KG1 (cell line): ENCODE results near the gene C20orf204.

Experiments used
- DNase-seq: peaks from one replicate; lab custom pipeline; 2025; lab: John Stamatoyannopoulos, UW

Gene C20orf204

DNA sequence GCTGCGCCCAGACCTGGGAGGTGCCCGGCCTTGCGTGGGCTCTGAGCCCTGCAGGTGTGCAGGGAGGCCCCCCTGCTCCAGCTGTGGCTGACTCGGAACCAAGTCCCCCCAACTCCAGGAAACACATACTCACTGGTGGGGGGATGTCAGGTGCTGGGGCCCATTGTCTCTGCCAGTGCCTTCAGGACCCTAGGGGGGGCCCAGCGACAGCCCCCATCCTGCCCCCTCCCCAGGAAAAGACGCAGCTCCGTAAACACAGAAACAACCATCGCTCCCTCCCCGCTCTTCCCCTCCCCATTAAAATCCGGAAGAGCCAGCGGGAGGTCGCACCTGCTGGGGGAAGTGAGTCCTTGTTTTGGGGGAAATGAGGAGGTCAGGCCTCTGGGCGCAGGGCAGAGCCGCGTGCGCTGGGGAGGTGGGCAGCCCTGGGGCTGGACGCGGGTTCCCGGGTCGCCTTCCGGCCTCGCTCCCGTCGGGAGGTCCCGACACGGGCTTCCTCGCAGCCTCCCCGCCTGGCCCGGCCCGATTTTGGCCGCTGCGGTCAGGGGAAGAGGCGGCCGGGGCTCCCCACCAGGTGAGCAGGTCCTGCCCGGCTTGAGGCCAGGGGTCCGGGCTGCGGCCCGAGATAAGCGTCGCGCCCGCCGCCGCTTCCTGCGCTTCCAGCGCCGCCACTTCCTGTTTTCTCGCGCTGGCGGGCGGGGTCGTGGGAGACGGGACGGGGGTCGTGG lies 6.2 kb downstream of the C20orf204 start:
- DNase-seq = no peak

DNA sequence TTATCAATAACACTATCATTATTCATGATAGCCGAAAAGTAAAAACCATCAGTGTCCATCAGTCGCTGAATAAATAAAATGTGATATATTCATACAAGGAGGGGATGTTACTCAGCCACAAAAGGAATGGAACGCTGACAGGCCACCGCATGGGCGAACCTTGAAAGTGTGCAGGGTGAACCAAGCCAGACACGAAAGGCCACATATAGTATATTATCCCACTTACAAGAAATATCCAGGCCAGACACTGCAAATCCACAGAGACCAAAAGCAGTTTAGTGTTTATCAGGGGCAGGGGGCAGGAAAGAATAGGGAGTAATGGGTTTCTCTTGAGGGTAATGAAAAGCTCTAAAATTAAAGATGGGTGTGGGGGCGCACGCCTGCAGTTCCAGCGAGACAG lies 7.8 kb downstream of the C20orf204 start:
- no peak for DNase-seq

DNA sequence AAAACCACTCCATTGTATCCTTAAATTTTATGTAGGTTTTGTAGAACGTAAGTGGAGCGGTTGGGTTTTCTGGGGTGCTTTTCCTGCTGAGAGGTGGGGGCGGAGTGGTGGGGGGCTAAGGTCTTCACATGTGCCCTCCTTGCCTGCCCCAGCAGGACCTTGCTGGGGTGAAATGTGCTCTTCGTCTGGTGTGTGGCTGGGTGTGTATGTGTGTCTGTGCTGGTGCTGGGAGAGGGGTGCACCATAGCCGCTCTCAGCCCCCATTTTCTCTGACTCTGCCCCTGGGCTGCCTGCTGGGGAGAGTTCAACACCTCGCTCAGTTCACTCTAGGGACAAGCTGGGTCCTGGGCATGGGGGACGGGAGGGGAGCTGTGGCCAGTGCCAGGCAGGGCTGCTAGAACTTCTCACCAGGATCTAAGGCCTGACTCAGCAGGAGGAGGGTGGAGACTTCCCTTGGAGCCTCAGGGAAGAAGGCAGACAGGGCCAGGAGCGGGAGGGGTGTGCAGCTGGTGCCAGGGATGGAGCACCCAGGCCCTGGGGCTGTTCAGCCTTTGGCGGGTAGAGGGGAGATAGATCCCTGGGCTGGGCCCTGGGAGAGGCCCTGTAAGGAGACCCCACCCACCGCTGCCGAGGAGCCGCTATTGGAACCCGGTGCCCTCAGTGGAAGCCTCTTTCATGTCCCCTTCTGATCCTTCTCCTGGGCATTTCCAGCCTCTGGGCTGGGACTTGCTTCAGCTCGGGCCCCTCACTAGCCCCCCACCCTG lies 8.7 kb downstream of the C20orf204 start:
- DNase-seq = no peak

DNA sequence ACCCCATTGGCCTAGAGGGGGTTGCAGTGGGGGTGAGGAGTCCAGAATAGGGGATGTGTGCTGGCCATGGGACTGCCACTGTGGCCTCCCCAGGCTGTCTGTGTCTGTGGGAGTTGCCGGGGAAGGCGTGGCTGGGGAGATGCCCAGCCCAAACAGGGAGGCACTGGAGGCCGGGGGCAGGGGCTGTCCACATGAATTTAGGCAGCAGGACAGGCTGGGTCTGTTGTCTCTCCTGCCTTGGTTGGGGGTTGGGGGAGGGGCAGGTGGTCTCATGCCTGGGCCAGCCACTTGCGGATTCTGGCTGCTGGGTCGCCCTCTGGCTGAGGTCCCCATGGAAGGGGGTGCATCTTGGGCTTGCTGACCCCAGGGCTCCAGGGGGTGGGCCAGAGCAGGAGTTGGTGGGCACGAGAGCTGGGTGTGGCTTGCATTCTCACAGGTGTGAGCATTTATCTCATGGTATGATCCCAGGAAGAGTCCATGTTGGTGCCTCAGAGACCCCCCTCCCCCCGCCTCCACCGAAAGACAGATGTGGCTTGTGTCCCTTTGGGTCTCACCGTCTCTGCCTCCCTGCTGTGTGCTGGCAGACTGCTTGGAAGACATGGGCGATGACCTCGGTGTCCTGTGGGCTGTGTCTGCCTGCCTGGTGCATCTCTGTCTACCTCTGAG lies 9.5 kb downstream of the C20orf204 start:
- DNase-seq = no peak

DNA sequence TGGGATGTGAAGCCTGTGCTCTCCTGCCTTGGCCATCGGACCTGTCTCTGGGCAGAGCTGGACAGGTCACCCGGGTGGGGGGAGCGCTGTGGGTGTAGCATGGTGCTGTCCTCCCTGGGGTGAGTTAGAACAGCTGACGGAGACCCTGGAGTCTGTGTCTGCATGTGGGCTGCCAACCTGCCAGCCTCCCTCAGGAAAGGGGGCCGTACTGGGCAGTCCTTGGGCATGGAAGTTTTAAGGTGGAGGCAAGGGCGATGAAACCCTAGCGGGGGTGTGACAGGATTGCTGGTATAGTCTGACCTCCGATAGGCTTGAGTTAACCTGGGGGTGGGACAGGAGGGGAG lies 11.0 kb downstream of the C20orf204 start:
- DNase-seq = no peak

DNA sequence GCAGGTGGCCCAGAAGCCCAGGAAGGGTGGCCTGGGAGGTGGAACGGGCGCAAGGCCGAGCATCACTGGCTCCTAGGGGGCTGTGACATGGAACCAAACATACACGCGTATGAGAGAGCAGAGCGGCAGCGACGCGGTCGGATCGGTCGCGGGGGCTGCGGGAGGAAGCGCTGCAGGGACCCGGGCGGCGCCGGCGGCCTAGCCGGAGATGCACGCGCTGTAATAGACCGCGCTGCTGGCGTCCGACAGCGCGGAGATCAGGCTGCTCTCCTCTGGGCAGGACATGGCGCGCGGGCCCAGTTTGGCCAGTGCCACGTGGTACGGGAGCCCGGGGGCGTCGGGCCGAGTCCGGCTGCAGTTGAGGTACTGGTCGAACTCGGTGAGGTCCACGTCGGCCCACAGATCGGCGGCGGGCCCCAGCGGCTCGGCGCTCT lies 12.0 kb downstream of the C20orf204 start:
- DNase-seq = no peak

DNA sequence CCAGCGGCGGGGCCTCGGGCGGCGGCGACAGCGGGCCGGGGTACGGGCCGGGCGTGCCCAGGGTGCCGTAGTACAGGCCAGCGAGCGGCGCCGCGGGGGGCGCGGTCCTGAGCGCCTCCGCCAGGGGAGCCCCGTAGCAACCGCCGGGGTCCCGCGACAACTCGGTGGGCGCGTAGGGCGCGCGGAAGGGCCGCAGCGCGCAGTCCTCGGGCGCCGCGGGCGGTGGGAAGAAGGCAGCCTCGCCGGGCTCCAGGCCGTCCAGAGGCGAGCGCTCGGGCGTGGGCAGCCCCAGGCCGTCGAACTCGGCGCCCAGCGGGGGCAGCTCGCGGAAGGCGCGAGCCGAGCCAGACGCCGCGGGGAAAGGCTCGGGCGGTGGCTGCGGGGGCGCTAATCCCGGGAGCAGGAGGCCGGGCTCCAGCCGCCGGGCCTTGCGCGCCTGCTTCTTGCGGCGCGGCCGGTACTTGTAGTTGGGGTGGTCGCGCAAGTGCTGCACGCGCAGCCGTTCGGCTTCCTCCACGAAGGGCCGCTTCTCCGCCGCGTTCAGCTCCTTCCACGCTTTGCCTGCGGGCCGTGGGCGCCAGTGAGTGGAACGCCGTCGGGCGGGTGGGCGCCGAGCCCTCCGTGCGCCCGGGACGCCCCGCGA lies 12.5 kb downstream of the C20orf204 start:
- DNase-seq = no peak

DNA sequence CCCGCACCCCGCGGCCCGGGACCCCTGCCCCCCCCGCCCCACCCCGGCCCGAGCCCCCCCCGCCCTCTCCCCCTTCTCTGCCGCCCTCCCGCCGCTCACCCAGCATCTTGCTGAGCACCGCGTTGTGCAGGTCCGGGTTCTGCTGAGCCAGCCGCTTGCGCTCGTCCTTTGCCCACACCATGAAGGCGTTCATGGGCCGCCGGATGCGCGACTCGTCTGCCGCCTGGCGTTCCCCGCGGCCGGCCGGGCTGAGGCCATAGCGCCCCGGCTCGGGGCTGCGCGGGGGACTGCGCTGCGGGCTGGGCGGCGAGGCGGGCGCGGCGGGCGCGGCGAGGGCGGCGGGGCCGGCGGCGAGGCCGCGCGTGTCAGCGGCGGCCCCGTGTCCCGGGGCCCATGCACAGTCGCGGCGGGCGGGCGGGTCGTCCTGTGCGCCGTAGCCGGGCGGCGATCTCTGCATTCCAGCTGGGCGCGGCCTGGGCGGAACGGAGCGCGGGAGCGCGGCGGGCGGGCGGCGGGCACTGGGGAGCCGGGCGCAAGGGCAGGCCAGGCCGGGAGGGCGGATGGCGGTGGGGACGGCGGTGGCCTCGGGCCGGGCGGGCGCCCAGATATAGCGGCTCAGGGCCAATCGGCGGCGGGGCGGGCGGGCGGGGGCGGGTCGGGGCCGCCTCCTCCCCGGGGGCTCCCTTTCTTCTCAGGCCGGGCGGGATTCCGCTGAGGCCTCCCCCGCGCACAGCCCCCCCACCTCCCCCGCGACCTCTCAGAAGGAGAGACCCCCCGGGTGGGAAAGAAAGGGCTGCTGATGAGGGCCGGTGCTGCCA lies 13.3 kb downstream of the C20orf204 start, which contains the start of gene SOX18:
Gene SOX18 (minus strand): TSS at position 580 of the 818 bp plus-strand sequence. CDS start 123 bp downstream, at position 457.
- DNase-seq = no peak

DNA sequence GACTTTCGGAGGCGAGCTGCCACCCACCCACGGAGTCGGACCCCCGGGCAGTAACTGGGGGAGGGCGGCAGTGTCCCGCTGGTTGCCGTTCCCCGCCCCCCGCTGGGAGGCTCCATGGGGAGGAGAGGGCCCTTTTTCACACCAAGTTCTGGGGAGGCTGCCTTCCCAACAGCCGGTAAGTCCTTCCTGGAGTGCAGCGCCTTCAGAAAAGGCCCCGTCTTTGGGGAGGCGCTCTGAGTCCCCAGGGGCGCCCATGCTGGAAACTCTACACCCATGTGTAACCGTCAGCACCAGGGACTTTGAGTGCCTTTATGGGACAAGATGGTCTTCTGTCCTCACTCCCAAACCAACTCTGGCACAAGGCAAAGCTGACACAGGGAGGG lies 13.9 kb downstream of the C20orf204 start:
- DNase-seq = no peak

DNA sequence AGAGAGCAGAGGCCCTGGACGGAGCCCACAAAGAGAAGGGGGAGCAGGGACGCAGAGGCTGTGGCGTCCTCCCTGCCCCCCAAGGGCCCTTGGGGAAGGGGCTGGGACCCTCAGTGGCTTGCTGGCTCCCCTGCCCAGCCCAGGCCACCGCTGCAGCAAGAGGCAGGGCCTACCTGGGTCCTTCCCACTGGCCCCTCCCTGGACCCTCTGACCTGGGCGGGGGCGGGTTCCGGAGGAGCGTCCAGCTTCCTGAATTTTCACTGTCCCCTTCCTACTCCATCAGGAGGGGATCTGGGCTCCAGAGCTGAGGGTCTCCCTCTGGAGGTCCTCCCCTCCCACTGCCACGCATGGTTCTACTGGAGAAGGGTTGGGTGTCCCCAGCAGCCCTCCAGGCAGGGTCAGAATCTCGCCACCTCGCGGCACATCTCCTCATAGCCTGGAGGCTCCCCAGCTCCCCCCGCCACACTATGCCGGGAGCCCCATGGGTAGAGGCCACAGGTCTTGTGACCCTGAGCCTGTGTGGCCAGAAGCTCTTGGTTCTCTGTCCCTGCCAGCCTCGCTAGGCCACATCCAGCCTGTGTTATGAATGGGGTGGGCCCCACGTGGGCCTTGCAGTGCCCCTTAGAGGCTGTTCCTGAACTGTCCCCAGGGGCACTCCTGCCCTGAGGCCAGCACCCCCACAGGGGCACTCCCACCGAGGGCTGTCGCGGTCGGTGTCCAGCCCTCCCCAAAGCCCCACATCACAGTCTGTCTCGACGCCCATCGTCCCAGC lies 14.5 kb downstream of the C20orf204 start:
- DNase-seq = no peak

DNA sequence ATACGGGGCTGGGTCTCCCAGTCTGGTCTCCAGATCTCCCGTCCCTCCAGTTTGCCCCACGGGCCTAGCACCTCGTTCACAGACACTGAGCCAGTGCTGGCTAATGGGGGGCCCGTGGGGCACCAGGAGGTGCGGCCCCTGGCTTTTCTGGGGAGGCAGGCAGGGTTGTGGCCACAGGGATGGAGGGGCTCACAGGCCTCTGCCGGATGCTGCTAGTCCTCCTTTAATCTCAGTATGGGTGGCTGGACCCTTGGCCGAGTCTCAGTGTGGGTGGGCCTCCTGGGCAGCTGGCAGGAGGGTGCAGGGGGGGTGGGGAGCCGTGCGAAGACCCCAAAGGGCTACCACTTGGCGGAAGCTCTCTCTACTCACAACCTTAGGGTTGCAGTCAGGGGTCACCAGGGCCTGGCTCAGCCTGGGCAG lies 15.1 kb downstream of the C20orf204 start:
- no peak for DNase-seq

DNA sequence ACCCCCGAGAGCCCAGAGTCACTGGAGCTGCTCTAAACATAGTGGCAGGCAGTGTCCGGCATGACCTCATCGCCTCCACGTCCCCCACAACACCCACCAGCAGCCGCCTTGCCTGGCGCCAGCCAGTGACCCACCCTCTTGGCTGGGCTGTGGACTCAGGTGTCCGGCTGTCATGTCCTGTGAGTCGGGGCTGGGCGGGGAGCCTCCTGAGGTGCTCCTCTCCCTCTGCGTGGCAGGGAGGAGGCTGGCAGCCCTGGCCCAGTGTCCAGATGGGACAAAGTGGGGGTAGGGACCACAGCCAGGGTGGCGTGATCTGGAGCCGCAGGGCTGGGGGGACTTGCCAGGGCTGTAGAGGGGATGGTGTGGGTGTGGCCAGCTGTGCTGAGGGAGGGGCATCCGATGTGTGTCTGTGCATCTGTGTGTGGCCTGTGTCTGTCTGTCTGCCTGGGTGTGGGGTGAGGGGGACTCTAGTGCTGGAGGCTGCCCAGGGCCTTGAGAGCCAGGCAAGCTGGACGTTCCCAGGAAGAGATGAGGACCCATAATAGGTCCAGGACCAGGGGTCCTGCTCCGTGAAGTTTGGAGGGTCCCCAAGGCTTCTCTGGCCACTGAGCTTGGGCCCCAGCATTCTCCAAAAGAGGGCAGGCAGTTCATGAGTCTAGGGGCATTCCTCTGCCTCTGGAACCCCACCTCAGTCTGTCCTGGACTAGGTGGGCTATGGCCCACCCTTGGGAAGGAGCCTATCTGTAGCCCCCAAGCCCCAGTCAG lies 15.8 kb downstream of the C20orf204 start:
- DNase-seq = no peak

DNA sequence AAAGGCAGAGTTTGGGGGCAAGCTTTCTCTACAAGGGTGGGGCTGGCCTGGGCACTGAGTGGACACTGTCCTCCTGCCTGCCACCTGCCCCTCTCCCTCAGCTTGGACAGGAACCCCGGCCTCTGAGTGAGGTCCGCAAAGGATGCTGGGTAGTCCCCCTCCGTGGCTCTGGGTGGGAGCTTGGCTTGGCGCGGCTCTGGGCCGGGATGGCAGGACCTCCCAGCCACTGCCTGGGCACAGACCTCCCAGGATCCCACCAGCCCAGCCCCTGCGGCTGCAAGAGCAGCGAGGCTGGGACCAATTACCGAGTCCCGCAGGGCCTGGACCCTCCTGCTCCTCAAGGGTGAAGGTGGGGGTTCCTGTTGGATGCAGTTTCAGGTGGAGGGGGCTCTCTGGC lies 16.3 kb downstream of the C20orf204 start:
- no peak for DNase-seq

DNA sequence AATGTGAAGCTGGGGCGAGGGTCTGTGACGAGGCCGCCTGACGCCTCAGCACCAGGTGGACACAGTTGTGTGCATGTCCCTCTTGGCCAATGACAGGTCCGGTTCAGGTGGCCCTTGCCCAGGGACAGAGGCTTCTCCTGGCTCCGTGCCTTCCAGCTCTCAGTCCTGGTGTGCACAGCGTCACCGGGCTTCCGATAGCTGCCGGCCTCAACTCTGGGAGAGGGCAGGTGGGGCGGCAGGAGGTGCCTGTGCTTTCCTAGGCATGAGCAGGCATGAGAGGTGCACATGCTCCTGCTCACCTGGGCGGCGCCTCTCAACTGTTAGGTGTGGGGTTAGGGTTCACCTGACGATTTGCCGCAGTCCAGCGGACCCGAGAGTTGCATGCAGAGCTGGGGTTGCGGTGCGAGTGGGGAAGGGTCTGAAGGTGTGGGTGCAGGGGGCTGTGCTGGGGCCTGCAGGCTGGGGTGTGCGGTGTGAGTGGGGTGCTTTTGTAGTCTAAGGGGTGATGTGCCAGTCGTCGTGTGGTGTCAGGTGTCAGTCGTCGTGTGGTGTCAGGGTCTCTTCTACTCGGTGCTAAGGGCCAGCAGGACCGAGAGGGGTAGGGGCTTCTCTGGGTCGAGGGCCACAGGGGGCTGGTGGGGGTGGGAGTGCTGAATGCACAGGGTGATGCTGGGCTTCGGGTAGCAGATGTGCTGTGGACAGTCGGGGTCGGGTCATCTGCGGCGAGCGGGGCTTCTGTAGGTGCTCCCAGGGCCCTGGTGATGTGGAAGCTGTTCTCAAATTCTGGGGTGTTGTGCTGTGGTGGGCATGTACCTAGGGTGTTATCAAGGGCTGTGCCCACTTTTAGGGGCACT lies 17.2 kb downstream of the C20orf204 start:
- DNase-seq = no peak

DNA sequence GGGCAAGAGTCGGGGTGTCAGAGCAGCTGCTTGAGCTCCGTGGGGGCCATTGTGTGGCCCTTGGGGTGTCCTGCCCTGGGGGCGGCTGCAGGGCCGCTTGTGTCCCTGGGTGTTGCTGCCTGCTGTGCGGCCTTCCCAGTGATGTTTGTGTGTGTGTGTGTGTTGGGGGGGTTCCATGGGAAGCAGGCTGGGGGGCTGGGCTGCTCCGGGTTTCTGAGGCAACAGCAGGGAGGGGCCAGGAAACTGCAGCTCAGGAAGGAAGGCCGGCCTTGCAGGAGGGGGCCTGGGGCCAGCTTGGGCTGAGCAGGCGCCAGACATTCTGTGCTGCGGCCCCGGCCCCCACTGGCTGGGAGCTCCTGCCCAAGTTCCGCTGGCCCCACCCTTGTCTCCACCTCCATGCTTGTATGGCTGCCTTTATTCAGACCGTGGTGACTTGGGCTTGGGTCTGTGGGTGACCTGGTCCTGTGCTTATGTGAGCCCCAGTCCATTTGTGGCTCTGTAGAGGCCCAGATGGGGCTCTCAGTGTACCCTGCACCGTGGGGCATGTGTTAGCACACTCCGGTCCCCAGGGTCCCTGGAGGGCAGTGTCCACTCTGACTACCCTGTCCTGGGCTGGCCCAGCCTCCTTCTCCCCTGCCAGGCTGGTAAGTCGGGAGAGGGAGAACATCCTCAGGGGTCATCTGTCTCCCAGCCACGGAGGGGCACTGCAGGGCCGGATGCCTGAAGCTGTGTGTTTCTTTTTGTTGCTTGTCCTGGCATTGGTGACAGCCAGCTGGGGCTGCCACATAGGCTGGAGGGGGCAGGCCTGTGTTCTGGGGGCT lies 18.1 kb downstream of the C20orf204 start:
- DNase-seq = no peak

DNA sequence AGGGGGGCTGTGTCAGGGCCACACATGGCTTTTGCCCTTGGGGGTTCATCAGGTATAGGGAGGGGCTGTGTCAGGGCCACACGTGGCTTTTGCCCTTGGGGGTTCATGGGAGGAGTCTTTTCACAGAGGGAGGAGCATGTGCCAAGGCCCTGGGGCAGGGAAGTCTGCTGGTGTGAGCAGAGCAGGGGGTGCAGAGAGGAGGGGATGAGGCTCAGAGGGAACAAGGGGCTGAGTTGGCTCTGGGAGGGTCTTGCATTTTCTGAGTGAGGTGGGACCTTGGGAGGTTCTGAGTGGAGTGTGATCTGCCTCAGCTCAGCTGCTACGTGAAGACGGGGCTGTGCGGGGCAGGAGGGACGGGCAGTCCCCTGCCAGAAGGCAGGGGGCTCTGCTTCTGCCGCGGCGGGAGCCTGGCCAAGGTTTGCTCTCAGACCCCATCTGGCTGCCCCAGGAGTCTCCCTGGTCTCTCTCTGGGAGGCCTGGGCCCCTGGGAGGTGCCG lies 19.5 kb downstream of the C20orf204 start:
- DNase-seq = no peak

DNA sequence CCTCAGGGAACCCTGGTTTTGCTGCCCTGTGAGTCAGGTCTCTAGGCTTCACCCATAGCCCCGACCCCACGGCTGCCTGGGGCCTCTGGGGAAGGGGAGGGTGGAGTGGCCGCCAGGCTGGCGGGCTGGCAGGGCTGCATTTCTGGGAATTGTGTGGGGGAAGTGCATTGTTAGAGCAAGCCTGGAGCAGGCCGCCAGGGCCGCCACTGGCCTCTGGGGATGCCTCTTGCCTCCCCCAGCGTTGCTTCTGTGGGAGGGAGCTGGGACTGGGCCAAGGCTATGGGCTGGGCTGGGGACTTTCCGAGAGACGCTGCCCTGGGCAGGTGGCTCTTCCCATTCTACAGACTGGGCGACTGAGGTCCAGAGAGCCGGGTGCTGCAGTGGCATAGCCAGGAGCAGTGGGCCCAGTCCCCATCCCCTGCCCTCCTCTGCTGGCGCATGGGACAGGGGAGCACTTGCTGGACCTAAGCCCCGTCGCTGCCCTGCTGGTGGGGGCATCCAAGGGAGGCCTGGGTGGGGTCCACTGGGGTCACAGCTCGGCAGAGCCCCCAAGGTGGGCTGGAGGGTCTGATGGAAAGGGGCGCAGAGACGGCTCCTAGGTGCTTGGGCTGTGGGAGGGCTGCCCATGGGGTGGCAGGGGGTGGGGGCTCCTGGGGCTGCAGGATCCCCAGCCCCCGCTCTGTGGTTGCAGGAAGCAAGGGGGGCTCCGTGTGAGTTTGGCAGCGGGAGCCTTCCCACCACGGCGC lies 20.1 kb downstream of the C20orf204 start:
- DNase-seq = no peak

DNA sequence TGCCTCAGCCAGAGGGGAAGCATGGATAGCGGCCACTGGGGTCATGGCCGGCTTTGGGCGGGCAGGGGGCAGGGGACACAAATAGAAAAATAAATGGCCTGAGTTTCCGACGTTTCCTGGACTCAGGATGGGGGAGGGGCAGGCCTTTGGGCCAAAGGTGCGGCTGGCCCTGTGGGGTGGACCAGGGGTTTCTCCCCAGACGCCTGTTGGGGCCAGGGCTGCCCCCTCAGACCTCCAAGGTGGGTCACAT lies 20.6 kb downstream of the C20orf204 start:
- no peak for DNase-seq
